HCT116 (cell line): Measurements from ENCODE around the gene SLC6A11. TPM values are rescaled to one million over a fixed set of nuclear protein-coding genes. Genes with fewer than 3 reads are reported as not detected.

Experiments
- ATAC-seq: fragments of 200-7000 bp; cut with Tn5 transposase; 2 replicates; pipeline ENCODE4 v1.9.1; 2020; ENCODE audit warnings: mild to moderate bottlenecking, moderate library complexity
- BruUV-seq: library from RNA; stranded (reverse); fragments of 400-500 nt; replicated peaks from 2 replicates; lab custom pipeline; 2021; lab: Mats Ljungman, UMichigan
- CTCF ChIA-PET: fragments of 300-600 bp; sonication (Branson Sonifier 250); formaldehyde crosslinking; loops from one replicate; lab custom pipeline; 2021; ENCODE audit warnings: antibody characterized with exemption; lab: Charles Lee
- POLR2A ChIA-PET: fragments of 300-600, 350-600 bp; sonication (Branson Sonifier 250); formaldehyde crosslinking; loops from one replicate; lab custom pipeline; 2021; ENCODE audit warnings: antibody characterized with exemption; lab: Charles Lee
- RAD21 ChIA-PET, 2 experiments: fragments of 300-600 bp; sonication (Branson Sonifier 250); formaldehyde crosslinking; loops; one replicate each; lab custom pipeline; 2023; ENCODE audit warnings: low total read pairs in 2 of 2; ENCODE audit not compliant: uncharacterized antibody in 2 of 2, unreplicated experiment in 2 of 2, low non-redundant PET in 1 of 2; lab: Charles Lee
- DNase-seq: peaks from one replicate; pipeline ENCODE4 v3.0.0-alpha.2; 2010; ENCODE audit warnings: low read depth, low spot score
- H2AFZ ChIP-seq: fragments of 200-600 bp; shearing (Covaris generic), sonication (generic); 2 replicates; pipeline ENCODE4 v1.6.1; 2017; ENCODE audit warnings: low read depth, mixed run types, mixed read lengths, antibody characterized with exemption, low read length; ENCODE audit not compliant: poor library complexity, severe bottlenecking
- H3K27ac ChIP-seq: 2 replicates; pipeline ENCODE4 v1.5.1; 2012; ENCODE audit warnings: low read depth, low read length
- H3K27me3 ChIP-seq: fragments of 200-600 bp; sonication (generic); 2 replicates; pipeline ENCODE4 v1.6.1; 2016; ENCODE audit warnings: mixed run types, low read length, mixed read lengths; ENCODE audit not compliant: insufficient read depth
- H3K36me3 ChIP-seq, 2 experiments: fragments of 200-500 bp in 1 of 2; fragments of 200-600 bp in 1 of 2; sonication (Bioruptor generic) in 1 of 2; sonication (generic) in 1 of 2; 2 replicates each; pipeline versions ENCODE4 v1.5.1 to v1.6.1; 2014 to 2016; ENCODE audit warnings: low read length in 2 of 2, inconsistent platforms in 1 of 2, mixed read lengths in 1 of 2, mixed run types in 1 of 2; ENCODE audit not compliant: insufficient read depth in 2 of 2, control insufficient read depth in 1 of 2
- H3K4me1 ChIP-seq, 2 experiments: fragments of 200-600 bp in 1 of 2; sonication (generic) in 1 of 2; 2 replicates each; pipeline versions ENCODE4 v1.5.1 to v1.6.1; 2012 to 2017; ENCODE audit warnings: low read length in 2 of 2, inconsistent platforms in 1 of 2, mild to moderate bottlenecking in 1 of 2, mixed read lengths in 1 of 2, mixed run types in 1 of 2, moderate library complexity in 1 of 2; ENCODE audit not compliant: insufficient read depth in 2 of 2, control insufficient read depth in 1 of 2
- H3K4me2 ChIP-seq: fragments of 200-600 bp; sonication (generic); 2 replicates; pipeline ENCODE4 v1.6.1; 2017; ENCODE audit warnings: mixed run types, low read length, mixed read lengths
- H3K4me3 ChIP-seq, 2 experiments: fragments of 200-600 bp in 1 of 2; sonication (generic) in 1 of 2; replicated peaks in 1 of 2; 2 replicates each; pipeline ENCODE4 v1.5.1; 2011 to 2016; ENCODE audit warnings: low read length in 2 of 2, control low read depth in 1 of 2, low read depth in 1 of 2, mild to moderate bottlenecking in 1 of 2, mixed read lengths in 1 of 2, mixed run types in 1 of 2
- H3K79me2 ChIP-seq: fragments of 200-600 bp; sonication (generic); 2 replicates; pipeline ENCODE4 v1.6.1; 2017; ENCODE audit warnings: mild to moderate bottlenecking, mixed run types, low read length, moderate library complexity, mixed read lengths; ENCODE audit not compliant: insufficient read depth
- H3K9ac ChIP-seq: fragments of 200-600 bp; sonication (generic); 2 replicates; pipeline ENCODE4 v1.6.1; 2016; ENCODE audit warnings: low read length, mixed read lengths
- H3K9me2 ChIP-seq: fragments of 200-600 bp; sonication (generic), shearing (Covaris generic); 2 replicates; pipeline ENCODE4 v1.6.1; 2017; ENCODE audit warnings: mixed run types, mild to moderate bottlenecking, moderate library complexity; ENCODE audit not compliant: insufficient read depth
- H3K9me3 ChIP-seq, 2 experiments: fragments of 200-500 bp in 1 of 2; fragments of 200-600 bp in 1 of 2; sonication (Bioruptor generic) in 1 of 2; sonication (generic) in 1 of 2; 2 replicates each; pipeline ENCODE4 v1.6.1; 2014 to 2017; ENCODE audit warnings: low read length in 2 of 2, mixed read lengths in 2 of 2, inconsistent platforms in 1 of 2, low read depth in 1 of 2, mild to moderate bottlenecking in 1 of 2, mixed run types in 1 of 2, moderate library complexity in 1 of 2; ENCODE audit not compliant: control insufficient read depth in 1 of 2, insufficient read depth in 1 of 2
- H4K20me1 ChIP-seq: fragments of 200-600 bp; sonication (generic), shearing (Covaris generic); 2 replicates; pipeline ENCODE4 v1.6.1; 2017; ENCODE audit warnings: mixed run types, mild to moderate bottlenecking, moderate library complexity; ENCODE audit not compliant: insufficient read depth
- EZH2phosphoT487 ChIP-seq: fragments of 200-600 bp; IDR thresholded peaks from 2 replicates; pipeline ENCODE4 v1.6.1; 2018; ENCODE audit warnings: antibody characterized with exemption, borderline replicate concordance
- FOSL1 ChIP-seq: IDR thresholded peaks from 2 replicates; pipeline ENCODE4 v1.6.1; 2012; ENCODE audit warnings: low read depth
- JUND ChIP-seq: IDR thresholded peaks from 2 replicates; pipeline ENCODE4 v1.6.1; 2012
- POLR2A ChIP-seq: IDR thresholded peaks from 2 replicates; pipeline ENCODE4 v1.7.0; 2011; ENCODE audit warnings: borderline replicate concordance; ENCODE audit not compliant: insufficient read depth, insufficient read length; ENCODE audit errors: extremely low read depth
- POLR2AphosphoS5 ChIP-seq: IDR thresholded peaks from 2 replicates; pipeline ENCODE4 v1.6.1; 2011; ENCODE audit warnings: mild to moderate bottlenecking, low read depth, low read length, moderate library complexity
- RAD21 ChIP-seq: IDR thresholded peaks from 2 replicates; pipeline ENCODE4 v1.6.1; 2012; ENCODE audit warnings: low read depth, mild to moderate bottlenecking
- SIN3A ChIP-seq: IDR thresholded peaks from 2 replicates; pipeline ENCODE4 v1.6.1; 2012; ENCODE audit warnings: low read depth
- SP1 ChIP-seq: IDR thresholded peaks from 2 replicates; pipeline ENCODE4 v1.6.1; 2012; ENCODE audit warnings: low read depth
- YY1 ChIP-seq: IDR thresholded peaks from 2 replicates; pipeline ENCODE4 v1.6.1; 2011; ENCODE audit warnings: low read length, low read depth, moderate library complexity, mild to moderate bottlenecking; ENCODE audit not compliant: insufficient replicate concordance; ENCODE audit errors: extremely low read depth
- ZNF274 ChIP-seq: fragments of 200-500 bp; sonication (Bioruptor generic); IDR thresholded peaks from 2 replicates; pipeline ENCODE4 v1.6.1; 2014; ENCODE audit warnings: mild to moderate bottlenecking, low read depth, low read length, inconsistent platforms
- intact Hi-C: fragments of 100-400 bp; cut with micrococcal nuclease; formaldehyde crosslinking; loops from 2 replicates; pipeline ENCODE4 v1.10.0; 2022
- total RNA-seq: library from RNA; stranded (reverse); gene quantifications from one replicate; pipeline ENCODE4 v1.2.1, GENCODE V29; 2021; ENCODE audit not compliant: unreplicated experiment
- TF ChIP-seq, protein P1 (sequence below), 3 experiments: fragments of 200-600 bp in 1 of 3; sonication (generic) in 1 of 3; IDR thresholded peaks in 2 of 3; conservative IDR thresholded peaks in 1 of 3; 2 replicates each; pipeline ENCODE4 v1.5.1; 2012 to 2017; ENCODE audit warnings: low read depth in 2 of 3, low read length in 2 of 3, antibody characterized with exemption in 1 of 3, borderline replicate concordance in 1 of 3, control low read depth in 1 of 3, mild to moderate bottlenecking in 1 of 3, mixed read lengths in 1 of 3, mixed run types in 1 of 3, moderate library complexity in 1 of 3; ENCODE audit not compliant: insufficient read depth in 1 of 3
- TF ChIP-seq, protein P2 (sequence below): IDR thresholded peaks from 2 replicates; pipeline ENCODE4 v1.6.1; 2012

Gene SLC6A11
- total RNA-seq, 1 experiment from 2014 or later, result not detected

DNA sequence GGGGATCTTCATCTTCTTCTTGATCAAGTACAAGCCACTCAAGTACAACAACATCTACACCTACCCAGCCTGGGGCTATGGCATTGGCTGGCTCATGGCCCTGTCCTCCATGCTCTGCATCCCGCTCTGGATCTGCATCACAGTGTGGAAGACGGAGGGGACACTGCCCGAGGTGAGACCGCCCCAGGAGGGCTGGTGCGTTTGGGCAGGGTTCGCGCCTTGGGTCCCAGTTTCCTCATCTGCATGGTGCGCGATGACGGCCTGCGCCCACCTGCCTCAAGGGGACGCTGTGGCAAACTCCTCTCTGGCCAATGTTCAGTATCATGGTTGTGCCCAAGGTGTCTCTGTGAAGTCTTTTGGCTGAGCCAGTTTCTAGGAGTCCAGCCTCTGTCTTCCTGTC is 119.0 kb downstream of the SLC6A11 start:
- RAD21 ChIA-PET, result no interaction called here
- no peak for ATAC-seq

DNA sequence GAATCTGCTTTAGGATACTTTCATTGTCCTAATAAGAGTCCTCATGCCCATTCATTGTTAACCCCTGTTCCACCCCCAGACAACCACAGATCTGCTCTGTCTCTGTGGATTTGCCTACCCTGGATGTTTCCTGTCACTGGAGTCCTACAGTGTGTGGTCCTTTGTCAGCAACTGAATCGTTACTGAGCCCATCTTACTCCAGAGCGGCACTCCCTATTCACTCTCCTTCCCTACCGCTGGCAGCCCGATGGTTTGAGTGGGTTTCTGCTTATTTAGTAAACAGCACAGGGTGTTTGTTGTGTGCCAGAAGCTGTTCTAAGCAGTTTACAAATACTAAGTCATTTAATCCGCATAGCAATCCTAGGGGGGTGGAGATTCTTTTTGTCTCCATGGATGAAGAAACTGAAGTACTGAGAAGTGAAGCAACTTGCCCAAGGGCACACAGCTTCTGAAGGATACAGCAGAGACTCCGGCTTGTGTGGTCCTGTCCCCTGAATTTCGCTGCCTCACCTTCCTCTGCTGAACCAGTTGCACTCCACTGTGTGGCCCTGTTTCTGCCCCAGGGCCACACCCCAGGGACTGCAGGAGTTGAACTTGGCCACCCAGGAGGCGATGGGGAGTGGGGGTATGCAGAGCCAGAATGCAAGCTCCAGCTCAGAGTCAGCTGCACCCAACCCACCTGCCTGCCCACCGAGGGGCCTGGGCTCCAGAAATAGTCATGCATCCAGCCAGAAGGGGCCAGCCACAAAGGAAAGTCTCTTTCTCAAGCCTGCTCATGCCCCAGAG is 120.0 kb downstream of the SLC6A11 start:
- no peak overlapping the region for H3K4me2 ChIP-seq
- no peaks in the 10 kb centered on the region for H4K20me1 ChIP-seq
- CTCF ChIA-PET, result no interaction called here
- POLR2A ChIA-PET, result no interaction called here
- peaks cover 0 to 6% of the 10 kb centered on the region in 2 experiments; a peak in 1 of 4 replicates for H3K4me1 ChIP-seq
- BruUV-seq, result no TSS peak
- no peaks in the 10 kb centered on the region for H3K79me2 ChIP-seq
- H3K9me3 ChIP-seq, result no peaks in the 10 kb centered on the region
- H3K4me3 ChIP-seq, result no peak overlapping the region
- no peaks in the 10 kb centered on the region for H3K9me2 ChIP-seq
- H3K27me3 ChIP-seq, result peaks cover 16% of the 10 kb centered on the region
- ATAC-seq (no peak), DNase-seq (no peak)
- H3K9ac ChIP-seq, result no peak overlapping the region
- H2AFZ ChIP-seq, result no peak overlapping the region
- TF ChIP-seq, protein P1, sequence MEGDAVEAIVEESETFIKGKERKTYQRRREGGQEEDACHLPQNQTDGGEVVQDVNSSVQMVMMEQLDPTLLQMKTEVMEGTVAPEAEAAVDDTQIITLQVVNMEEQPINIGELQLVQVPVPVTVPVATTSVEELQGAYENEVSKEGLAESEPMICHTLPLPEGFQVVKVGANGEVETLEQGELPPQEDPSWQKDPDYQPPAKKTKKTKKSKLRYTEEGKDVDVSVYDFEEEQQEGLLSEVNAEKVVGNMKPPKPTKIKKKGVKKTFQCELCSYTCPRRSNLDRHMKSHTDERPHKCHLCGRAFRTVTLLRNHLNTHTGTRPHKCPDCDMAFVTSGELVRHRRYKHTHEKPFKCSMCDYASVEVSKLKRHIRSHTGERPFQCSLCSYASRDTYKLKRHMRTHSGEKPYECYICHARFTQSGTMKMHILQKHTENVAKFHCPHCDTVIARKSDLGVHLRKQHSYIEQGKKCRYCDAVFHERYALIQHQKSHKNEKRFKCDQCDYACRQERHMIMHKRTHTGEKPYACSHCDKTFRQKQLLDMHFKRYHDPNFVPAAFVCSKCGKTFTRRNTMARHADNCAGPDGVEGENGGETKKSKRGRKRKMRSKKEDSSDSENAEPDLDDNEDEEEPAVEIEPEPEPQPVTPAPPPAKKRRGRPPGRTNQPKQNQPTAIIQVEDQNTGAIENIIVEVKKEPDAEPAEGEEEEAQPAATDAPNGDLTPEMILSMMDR (IDR thresholded peaks at IDR 0.05 in 2 of 3, conservative IDR thresholded peaks at IDR 0.05 in 1 of 3; ENCODE audit: borderline replicate concordance in 1 of 3, insufficient read depth in 1 of 3, low read depth in 2 of 3, low read length in 2 of 3), result no peak
- TF ChIP-seq, protein P2, sequence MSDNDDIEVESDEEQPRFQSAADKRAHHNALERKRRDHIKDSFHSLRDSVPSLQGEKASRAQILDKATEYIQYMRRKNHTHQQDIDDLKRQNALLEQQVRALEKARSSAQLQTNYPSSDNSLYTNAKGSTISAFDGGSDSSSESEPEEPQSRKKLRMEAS, result no peak
- TF ChIP-seq SIN3A (no peak), RAD21 (no peak), YY1 (no peak), POLR2A (no peak), FOSL1 (no peak)
- RAD21 ChIA-PET, result no interaction called here
- H3K27ac ChIP-seq, result no peak overlapping the region
- H3K36me3 ChIP-seq, result no peaks in the 10 kb centered on the region
- intact Hi-C loops, result no loop called here

More for the DNA sequence above, 119.0 kb downstream of the SLC6A11 start:
- Histone ChIP-seq H3K27ac (no peak overlapping the region), H3K4me1 (peaks cover 0 to 6% of the 10 kb centered on the region in 2 experiments; a peak in 1 of 4 replicates), H3K4me2 (no peak overlapping the region), H3K36me3 (no peaks in the 10 kb centered on the region), H3K9ac (no peak overlapping the region), H4K20me1 (no peaks in the 10 kb centered on the region), H2AFZ (no peak overlapping the region), H3K79me2 (no peaks in the 10 kb centered on the region), H3K9me2 (no peaks in the 10 kb centered on the region), H3K4me3 (no peak overlapping the region), H3K9me3 (no peaks in the 10 kb centered on the region), H3K27me3 (peaks cover 17% of the 10 kb centered on the region)
- POLR2A ChIA-PET, result no interaction called here
- intact Hi-C loops, result no loop called here
- DNase-seq, result no peak
- no peak for TF ChIP-seq JUND
- TF ChIP-seq RAD21, result no peak
- TF ChIP-seq, protein P2, result no peak
- TF ChIP-seq POLR2AphosphoS5, result no peak
- TF ChIP-seq ZNF274, result no peak
- TF ChIP-seq SP1, result no peak
- TF ChIP-seq EZH2phosphoT487, result no peak
- BruUV-seq, result no TSS peak
- CTCF ChIA-PET, result no interaction called here
